Measurements from ENCODE around the gene BCL2L12. TPM values are rescaled to one million over a fixed set of nuclear protein-coding genes. Genes with fewer than 3 reads are reported as not detected.

BCL2L12 gene
- total and polyA plus RNA-seq, 2 of the 13 experiments (the other 11 are each of a cell fraction or from before 2014, with no cell fraction given) = 26.8 to 40.8 TPM

GRCh38 chr19:49664171-49665035, 1.3 kb upstream of the BCL2L12 start (continued):
- peak; percentile 64; the same call in 1 of the 2 replicates for TF ChIP-seq ZNF280B (CRISPR knock-in tag; IDR thresholded peaks at IDR 0.05; ENCODE audit: borderline replicate concordance)
- TF ChIP-seq SIN3A (IDR thresholded peaks at IDR 0.05; ENCODE audit: borderline replicate concordance, low read depth, low read length) = peak; percentile 55; the same call in 1 of the 2 replicates
- peak in 1 of 2 experiments; percentile 44; a peak in 1 of 4 replicates for TF ChIP-seq HMGXB4 (CRISPR knock-in tag; IDR thresholded peaks at IDR 0.05; ENCODE audit: borderline replicate concordance in 1 of 2, low read depth in 1 of 2)
- TF ChIP-seq ZNF33B (CRISPR knock-in tag; IDR thresholded peaks at IDR 0.05) = 0 out of 2 replicates have a peak, but pooled peaks have one; percentile 62
- TF ChIP-seq DNMT3B (CRISPR knock-in tag; conservative IDR thresholded peaks at IDR 0.05) = no peak
- peak; percentile 37 for TF ChIP-seq RBM22 (optimal IDR thresholded peaks at IDR 0.05; ENCODE audit: low read length)
- peak; percentile 20; the same call in 1 of the 2 replicates for TF ChIP-seq HIVEP1 (CRISPR knock-in tag; IDR thresholded peaks at IDR 0.05)
- 0 out of 2 replicates have a peak, but pooled peaks have one; percentile 38 for TF ChIP-seq MXD4 (CRISPR knock-in tag; IDR thresholded peaks at IDR 0.05)
- TF ChIP-seq ZEB1 (IDR thresholded peaks at IDR 0.05; ENCODE audit: insufficient replicate concordance, low read depth) = peak; percentile 43
- peak; percentile 96 for TF ChIP-seq AGO2 (optimal IDR thresholded peaks at IDR 0.05; ENCODE audit: low read depth, low read length)
- TF ChIP-seq TCF7 (IDR thresholded peaks at IDR 0.05; ENCODE audit: low read depth) = no peak
- peak; percentile 92 for TF ChIP-seq KDM2A (CRISPR knock-in tag; IDR thresholded peaks at IDR 0.05; ENCODE audit: borderline replicate concordance, low read depth)
- TF ChIP-seq ZBTB26 (CRISPR knock-in tag; IDR thresholded peaks at IDR 0.05; ENCODE audit: borderline replicate concordance) = 0 out of 2 replicates have a peak, but pooled peaks have one; percentile 48
- peak; percentile 44 for TF ChIP-seq CTCF (CRISPR knock-in tag; IDR thresholded peaks at IDR 0.05)
- TF ChIP-seq SNAPC4 (CRISPR knock-in tag; IDR thresholded peaks at IDR 0.05) = no peak
- peak; percentile 85 for TF ChIP-seq SAP130 (CRISPR knock-in tag; IDR thresholded peaks at IDR 0.05; ENCODE audit: low read depth)

All from HepG2 (cell line).